ENCODE measurements around the gene CD22. TPM values are rescaled to one million over a fixed set of nuclear protein-coding genes. Genes with fewer than 3 reads are reported as not detected.

CD22 gene
- total RNA-seq, 2 donors from 2014 or later: 3.7 to 5.6 TPM

Small RNA genes within 50 kb of the gene (microRNA-seq; reads per million reads assigned to microRNA genes)
- 0 reads per million in 2 donors for gene MIR5196 (ENCODE audit: borderline microRNAs expressed in 2 of 2)

Other genes starting within 250 kb of the CD22 start
- gene FXYD3, start 213.4 kb upstream of the CD22 start, total RNA-seq: not detected
- gene LGI4, start 194.1 kb upstream of the CD22 start, total RNA-seq: 1 to 10 TPM; 9.1 to 10.0 TPM
- 100 to 1,000 TPM; 157 to 183 TPM for gene FXYD1, start 190.4 kb upstream of the CD22 start, total RNA-seq
- gene FXYD7, start 185.9 kb upstream of the CD22 start, total RNA-seq: under 1 TPM in 1 of 2 donors, not detected in 1; 0.43 TPM
- 10 to 100 TPM; 67.9 to 89.3 TPM for gene FXYD5, start 174.5 kb upstream of the CD22 start, total RNA-seq
- gene FAM187B, start 100.4 kb upstream of the CD22 start, total RNA-seq: not detected
- 1 to 10 TPM; 5.1 to 5.5 TPM for gene LSR, start 80.2 kb upstream of the CD22 start, total RNA-seq
- 10 to 100 TPM; 78.9 to 88.0 TPM for gene USF2, start 60.2 kb upstream of the CD22 start, total RNA-seq
- gene HAMP, start 46.7 kb upstream of the CD22 start, total RNA-seq: not detected
- gene MAG, start 37.0 kb upstream of the CD22 start, total RNA-seq: not detected
- gene FFAR1, start 18.7 kb downstream of the CD22 start, total RNA-seq: not detected
- gene FFAR3, start 29.3 kb downstream of the CD22 start, total RNA-seq: under 1 TPM in 1 of 2 donors, not detected in 1; 0.14 TPM
- under 1 TPM in 1 of 2 donors, not detected in 1; 0.28 TPM for gene GPR42, start 41.9 kb downstream of the CD22 start, total RNA-seq
- gene FFAR2, start 119.1 kb downstream of the CD22 start, total RNA-seq: 1 to 10 TPM in 1 of 2 donors, under 1 TPM in 1; 0.95 to 1.8 TPM
- gene KRTDAP, start 161.3 kb downstream of the CD22 start, total RNA-seq: not detected
- gene DMKN, start 184.5 kb downstream of the CD22 start, total RNA-seq: 1 to 10 TPM; 2.1 to 2.2 TPM
- not detected for gene SBSN, start 199.1 kb downstream of the CD22 start, total RNA-seq
- not detected for gene GAPDHS, start 204.3 kb downstream of the CD22 start, total RNA-seq
- 10 to 100 TPM; 52.4 to 61.1 TPM for gene TMEM147, start 216.4 kb downstream of the CD22 start, total RNA-seq
- not detected for gene ATP4A, start 234.5 kb downstream of the CD22 start, total RNA-seq